GM18505 (cell line): Measurements from ENCODE around the gene GJB5.
"Not testable (repeated sequence)": the region's sequence is repeated elsewhere in the genome, so short reads cannot be mapped to it uniquely, and the experiment has no call there.

Experiments used
- ATAC-seq: cut with Tn5 transposase; IDR thresholded peaks from one replicate; pipeline ENCODE4 v1.9.1; 2021; ENCODE audit not compliant: unreplicated experiment
- POLR2A ChIP-seq: IDR thresholded peaks from 4 replicates; pipeline ENCODE4 v1.6.1; 2011; ENCODE audit warnings: borderline replicate concordance; ENCODE audit not compliant: insufficient read depth, insufficient read length; ENCODE audit errors: extremely low read depth

GJB5 gene

DNA sequence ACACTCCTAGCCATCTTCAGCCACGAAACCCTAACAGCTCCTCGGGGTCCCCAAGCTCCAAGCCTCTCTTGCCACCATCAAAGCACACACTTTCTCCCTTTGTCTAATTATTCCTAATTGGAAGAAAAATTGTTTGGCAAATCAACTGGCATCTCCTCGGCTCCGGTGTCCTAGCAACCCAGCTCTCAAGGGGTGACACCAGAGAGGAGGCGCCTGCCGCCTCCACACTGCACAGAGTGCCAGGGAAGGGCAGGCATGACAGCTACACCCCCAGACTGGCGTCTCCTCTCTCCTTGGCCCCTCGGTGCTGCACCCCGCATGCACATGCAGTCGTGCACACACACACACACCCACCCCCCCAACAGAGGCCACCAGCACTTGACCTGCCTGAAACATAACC lies 18.2 kb upstream of the GJB5 start:
- TF ChIP-seq POLR2A, result no peak
- ATAC-seq, result no peak

DNA sequence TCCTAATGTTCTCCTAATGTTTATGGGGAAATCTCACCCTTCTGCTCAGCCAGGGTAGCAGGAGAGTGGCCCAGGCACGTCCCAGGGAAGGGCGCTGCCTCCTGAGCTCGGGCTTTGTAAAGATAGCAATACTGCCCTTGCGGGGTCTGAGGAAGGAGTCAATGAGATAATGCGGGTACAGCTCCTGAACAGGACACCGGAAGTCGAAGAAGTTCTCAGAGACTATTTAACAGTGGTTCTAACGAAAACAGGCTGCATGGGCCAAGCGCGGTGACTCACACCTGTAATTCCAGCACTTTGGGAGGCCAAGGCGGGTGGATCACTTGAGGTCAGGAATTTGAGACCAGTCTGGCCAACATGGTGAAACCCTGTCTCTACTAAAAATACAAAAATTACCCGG lies 17.6 kb upstream of the GJB5 start:
- not testable (repeated sequence) for ATAC-seq

DNA sequence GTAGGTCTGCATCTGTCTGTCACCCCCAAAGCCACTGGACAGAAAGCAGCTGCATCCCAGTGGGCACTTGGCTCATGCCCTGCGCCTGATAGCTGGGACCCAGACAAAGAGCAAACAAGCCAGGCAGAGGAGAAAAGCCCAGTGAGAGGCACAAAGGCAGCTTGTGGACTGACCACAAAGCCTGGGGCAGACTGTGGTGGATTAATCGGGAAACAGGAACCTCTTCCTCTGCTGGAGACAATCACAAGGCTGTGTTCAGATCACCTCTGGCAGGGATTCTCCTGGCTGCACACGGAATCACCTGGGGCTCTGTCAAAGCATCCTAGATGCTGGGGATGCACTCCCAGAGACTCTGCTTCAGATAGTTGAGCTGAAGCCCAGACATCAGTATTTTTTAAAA lies 15.2 kb upstream of the GJB5 start:
- TF ChIP-seq POLR2A, result no peak
- no peak for ATAC-seq

DNA sequence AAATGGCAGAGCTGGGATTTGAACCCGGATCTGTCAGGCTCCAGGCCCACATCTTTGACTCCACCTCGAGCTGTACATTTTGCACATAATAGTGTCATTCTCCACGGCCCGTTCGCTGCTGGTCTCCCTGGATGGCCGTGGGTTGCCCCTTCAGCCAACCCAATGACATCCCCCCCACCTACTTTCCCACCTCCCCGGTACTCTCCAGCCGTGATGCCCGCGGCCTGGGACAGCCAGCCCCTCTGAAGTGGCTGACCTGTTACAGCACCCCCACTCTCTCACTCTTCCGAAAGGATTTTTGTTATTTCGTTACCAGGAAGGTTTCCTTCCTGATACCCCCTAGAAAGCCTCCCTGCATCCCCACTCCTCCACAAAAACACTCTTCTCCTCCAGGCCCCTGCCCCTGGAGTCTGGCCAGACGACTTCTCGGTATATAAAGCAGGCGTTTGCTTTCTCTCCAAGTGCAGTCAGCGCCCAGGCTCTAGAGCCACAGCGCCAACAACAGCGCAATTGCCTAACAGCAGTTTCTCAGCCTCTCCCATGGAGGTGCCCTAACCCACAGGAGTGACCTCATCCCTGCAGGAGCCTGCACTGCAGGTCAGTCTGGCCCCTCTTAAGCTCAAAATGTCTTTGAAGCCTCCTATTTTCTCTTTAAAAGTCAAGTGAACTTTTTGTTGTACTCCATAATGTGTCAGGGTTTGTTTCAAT lies 14.5 kb upstream of the GJB5 start:
- no peak for ATAC-seq
- no peak for TF ChIP-seq POLR2A

DNA sequence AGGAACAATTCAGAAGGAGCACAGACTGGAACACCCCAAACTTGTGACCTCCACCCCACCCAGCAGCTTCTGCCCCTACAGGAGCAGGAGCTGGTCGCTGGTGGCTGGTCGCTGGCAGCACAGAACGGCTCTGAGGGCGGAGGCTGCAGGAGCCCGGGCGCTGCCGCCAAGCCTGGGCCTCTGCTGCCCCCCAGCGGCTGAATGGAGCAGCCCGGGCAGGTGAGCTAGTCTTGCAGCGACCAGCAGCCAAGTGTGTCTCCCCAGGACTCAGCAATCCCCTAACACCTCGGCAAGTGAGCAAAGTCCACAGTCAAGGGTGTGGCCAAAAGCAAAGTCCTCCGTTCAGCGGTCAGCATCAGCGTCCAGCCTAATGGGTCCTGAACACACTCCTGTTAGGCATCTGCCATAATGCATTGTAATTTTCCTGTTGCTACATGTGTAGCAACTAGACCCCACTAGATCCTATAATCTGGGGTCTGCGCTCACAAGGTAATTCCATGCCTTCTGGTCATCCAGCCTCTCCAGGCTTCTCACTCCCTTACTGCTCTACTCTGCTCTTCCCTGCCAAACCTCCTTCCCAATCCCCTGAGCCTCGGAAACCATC lies 12.1 kb upstream of the GJB5 start:
- TF ChIP-seq POLR2A, result no peak
- no peak for ATAC-seq

DNA sequence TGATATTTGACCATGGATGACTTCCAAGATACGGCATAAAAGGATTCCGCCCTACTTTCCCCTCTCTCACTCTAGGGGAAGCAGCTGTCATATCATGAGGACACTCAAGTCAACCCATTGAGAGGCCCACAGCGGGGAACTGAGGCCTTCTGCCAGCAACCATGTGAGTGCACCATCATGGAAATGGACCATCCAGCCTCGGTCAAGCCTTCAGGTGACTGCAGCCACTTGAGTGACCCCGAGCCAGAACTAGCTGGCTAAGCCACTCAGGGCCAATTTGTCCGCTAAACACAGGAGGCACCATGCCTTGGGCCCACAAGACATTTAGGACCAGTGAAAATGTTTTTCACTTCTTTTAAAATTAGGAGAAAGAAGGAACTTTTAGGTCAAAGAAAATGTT lies 11.1 kb upstream of the GJB5 start:
- TF ChIP-seq POLR2A, result no peak
- no peak for ATAC-seq

DNA sequence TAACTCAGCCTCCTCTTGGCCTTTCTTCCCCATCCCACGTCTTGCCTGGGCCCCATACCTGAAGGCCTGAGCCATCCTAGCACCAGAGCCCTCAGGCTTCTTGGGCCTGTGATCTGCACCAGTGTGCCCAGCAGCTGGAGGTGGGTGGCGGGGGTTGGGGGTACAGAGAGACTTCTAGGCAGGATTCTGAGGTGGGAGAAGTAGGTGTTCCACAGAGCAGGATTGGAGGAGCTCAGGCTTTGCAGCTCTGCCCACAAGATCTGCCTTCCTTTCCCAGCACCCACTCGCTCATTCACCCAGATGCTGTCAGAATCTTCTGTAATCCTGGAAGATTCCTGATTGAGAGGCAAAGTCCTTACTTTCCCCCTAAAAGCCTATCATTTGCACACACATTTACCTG lies 10.0 kb upstream of the GJB5 start:
- ATAC-seq, result no peak
- TF ChIP-seq POLR2A, result no peak

DNA sequence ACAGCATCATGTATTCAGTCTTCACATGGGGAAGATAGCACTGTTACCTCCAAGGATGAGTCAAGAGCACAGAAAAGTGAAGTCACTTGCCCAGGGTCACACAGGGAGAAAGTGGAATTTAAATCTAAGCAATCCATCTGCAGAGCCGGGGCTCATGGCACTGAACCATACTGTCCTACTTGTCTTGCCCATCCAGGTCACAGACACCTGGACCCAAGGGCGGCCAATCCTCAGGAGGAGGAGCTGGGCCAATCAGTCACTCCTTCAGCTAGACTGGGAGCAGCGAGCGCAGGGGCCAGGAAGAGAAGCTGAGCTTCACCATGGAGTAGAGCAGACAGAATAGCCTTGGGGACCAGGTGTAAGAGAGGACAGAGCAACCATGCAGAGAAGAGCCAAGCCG lies 9.2 kb upstream of the GJB5 start:
- no peak for TF ChIP-seq POLR2A
- ATAC-seq, result no peak

DNA sequence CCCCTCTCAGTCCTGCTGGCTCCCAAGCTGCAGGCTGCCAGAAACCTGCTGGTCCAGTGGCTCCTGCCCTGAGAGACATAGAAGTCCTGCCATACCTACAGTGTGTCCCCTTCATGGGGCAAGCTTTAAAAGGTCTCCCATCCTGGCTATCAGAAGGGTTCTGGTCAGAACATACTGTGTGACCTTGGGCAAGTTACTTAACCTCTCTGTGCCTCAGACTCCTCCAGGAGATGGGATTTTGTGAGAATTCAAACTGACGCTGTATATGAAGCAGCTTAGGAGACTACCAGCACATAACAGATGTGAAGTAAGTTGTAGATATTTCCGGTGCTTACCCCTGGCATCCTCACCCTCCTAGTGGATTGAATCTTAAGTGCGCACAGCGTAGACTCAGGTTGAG lies 8.7 kb upstream of the GJB5 start:
- no peak for ATAC-seq
- no peak for TF ChIP-seq POLR2A

DNA sequence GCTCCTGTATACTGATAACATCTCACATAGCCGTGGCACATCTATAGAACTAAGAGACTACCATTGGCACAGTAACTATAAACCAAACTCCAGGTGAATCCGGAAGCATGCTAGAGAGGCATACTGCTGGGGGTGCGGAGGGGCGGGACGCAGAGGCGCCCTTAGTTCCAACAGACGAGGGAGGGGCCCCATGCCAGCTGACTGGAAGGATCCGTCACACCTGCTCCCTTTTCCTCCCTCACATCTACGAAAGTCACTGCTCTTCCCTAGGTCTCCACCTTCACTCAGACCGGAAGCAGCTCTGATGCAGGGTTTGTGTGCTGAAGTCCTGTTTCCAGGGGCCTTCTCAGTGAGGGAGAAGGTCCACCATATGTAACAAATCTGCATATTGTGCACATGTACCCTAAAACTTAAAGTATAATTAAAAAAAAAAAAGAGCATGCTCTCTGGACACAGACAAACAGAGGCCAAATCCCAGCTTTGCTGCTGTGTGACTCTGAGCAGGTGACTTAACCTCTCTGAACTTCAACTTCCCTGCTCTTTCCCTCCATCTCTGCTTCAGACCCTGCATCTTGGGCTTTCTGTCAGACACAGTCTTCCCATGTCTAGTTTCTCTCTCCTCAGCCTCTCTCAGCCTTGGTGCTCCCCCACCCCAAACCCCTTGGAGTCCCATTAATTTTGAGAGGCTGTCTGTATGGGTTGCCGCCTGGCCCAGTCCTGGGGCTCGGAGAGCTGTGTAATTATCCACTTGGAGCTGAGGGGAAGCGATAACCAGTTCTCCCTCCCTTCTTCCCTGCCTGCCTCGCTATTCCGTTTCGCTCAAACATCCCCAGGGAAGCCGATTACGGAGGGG lies 7.8 kb upstream of the GJB5 start:
- no peak for ATAC-seq
- TF ChIP-seq POLR2A, result no peak

DNA sequence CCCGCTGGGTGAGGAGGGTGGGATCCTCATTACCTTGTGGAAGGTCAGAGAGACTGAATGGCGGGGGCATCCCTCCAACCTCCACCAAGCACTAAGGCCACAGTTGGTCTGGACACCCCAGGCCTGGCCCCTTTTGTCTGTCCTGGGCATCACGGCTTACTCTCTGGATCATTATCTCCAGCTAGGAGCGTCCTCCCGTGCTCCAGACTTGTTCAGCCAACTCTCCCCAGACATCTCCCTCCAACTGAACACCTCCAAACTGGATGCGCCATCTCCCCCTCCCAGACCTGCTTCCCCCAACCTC lies 7.3 kb upstream of the GJB5 start:
- no peak for ATAC-seq
- TF ChIP-seq POLR2A, result no peak

DNA sequence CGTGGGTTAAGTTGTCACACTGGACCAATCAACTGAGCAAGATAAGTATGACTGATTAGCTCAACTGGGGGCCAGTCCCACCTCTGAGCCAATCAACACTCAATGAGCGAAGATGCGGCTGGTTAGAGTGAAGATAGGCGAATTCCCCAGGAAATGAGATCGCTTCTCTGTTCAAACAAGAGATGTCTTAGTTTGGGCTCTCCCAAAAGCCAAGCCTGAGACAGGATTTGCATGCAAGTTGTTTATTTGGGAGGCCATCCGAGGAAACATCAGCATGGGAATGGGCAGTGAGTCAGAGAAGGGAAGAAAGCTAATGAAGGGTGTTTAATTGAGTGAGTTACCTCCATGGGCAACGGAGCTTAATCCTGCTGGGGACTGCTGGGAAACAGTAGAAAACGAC lies 4.9 kb upstream of the GJB5 start:
- no peak for ATAC-seq
- TF ChIP-seq POLR2A, result no peak

DNA sequence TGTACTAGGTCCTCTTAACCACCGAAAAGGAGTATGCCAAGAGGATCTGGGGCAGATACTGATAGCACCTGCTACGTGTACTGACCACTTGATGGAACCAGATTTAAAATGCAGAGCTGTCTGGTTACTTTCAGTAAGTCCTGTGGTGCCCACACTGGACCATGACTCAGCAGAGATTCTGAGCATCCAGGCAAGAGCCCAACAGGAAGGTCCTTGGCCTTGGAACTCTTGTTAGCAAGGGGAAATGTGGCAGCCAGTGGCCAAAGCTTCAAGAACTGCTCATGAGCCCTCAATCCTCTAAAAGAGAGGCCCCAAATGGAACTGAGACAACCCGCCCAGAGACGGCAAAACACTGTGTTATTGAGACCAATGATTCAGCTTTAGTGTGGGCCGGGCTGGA lies 4.2 kb upstream of the GJB5 start:
- no peak for TF ChIP-seq POLR2A
- ATAC-seq, result no peak

DNA sequence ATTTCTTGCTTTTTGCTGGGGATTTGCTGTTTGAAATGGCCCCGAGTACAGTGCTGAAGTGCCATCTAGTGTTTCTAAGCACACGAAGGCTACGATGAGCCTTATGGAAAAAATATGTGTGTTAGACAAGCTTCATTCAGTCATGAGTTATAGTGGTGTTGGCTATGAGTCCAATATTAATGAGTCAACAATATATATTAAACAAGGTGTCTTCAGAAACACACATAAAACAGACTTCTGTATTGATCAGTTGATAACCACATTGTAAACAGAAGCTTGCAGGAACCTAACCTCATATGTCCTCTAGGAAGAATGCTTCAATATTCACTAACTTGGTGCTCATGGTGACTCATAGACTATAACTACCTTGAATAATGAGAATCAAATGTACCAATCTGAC lies 1.7 kb upstream of the GJB5 start:
- ATAC-seq, result no peak

DNA sequence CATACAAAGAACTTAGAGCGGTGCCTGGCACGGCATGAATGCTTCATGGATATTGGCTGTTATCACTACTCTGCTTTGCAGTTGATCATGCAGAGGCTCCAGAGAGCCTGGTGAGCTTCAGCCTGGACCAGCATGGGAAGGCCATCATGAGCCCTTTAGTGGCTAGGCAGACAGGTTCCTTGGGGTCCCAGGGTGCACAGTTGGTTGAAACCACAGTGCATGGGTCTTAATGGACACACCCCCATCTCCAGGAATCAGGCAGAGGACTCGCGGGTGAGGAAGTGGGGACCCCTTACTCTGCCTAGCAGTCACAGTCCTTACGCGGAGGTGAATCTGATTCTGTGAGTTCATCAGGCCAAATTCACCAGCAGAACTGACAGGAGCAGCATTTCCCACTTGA lies 1.1 kb downstream of the GJB5 start:
- no peak for ATAC-seq
- TF ChIP-seq POLR2A, result no peak

More for the DNA sequence above, 1.7 kb upstream of the GJB5 start:
- TF ChIP-seq POLR2A, result no peak

DNA sequence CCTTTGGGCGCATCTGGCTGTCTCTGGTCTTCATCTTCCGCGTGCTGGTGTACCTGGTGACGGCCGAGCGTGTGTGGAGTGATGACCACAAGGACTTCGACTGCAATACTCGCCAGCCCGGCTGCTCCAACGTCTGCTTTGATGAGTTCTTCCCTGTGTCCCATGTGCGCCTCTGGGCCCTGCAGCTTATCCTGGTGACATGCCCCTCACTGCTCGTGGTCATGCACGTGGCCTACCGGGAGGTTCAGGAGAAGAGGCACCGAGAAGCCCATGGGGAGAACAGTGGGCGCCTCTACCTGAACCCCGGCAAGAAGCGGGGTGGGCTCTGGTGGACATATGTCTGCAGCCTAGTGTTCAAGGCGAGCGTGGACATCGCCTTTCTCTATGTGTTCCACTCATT lies 2.5 kb downstream of the GJB5 start:
- no peak for TF ChIP-seq POLR2A
- no peak for ATAC-seq
